K562 (cell line): ENCODE results near the gene PARP9.

ENCODE experiments used
- BCL6 ChIP-seq: fragments of 250-450 bp; sonication (Bioruptor Pico); IDR thresholded peaks from 2 replicates; pipeline ENCODE4 v1.4.0; 2020
- BCLAF1 ChIP-seq, 2 experiments: fragments of 450-650 bp in 1 of 2; IDR thresholded peaks; 2 replicates each; pipeline ENCODE4 v1.6.1; 2011 to 2017; ENCODE audit warnings: low read depth in 2 of 2, antibody characterized with exemption in 1 of 2, borderline replicate concordance in 1 of 2, low read length in 1 of 2, mild to moderate bottlenecking in 1 of 2, mixed read lengths in 1 of 2; ENCODE audit not compliant: control insufficient read depth in 1 of 2
- CTCF ChIP-seq, 3 experiments: IDR thresholded peaks in 2 of 3; conservative IDR thresholded peaks in 1 of 3; 2 replicates each; pipeline ENCODE4 v1.5.1; 2011 to 2012; ENCODE audit warnings: low read length in 3 of 3, mild to moderate bottlenecking in 3 of 3, control low read depth in 2 of 3, improper control_type of control experiment in 1 of 3, inconsistent platforms in 1 of 3, low read depth in 1 of 3, mixed read lengths in 1 of 3, moderate library complexity in 1 of 3; ENCODE audit not compliant: insufficient read depth in 2 of 3
- FUS ChIP-seq: fragments of 200-400 bp; formaldehyde crosslinking; optimal IDR thresholded peaks from 2 replicates; pipeline ENCODE3; 2017; ENCODE audit warnings: low read depth, low read length
- HDAC2 ChIP-seq: fragments of 450-650 bp; IDR thresholded peaks from 2 replicates; pipeline ENCODE4 v1.6.1; 2016; ENCODE audit warnings: mild to moderate bottlenecking
- HDGF ChIP-seq: fragments of 450-650 bp; IDR thresholded peaks from 2 replicates; pipeline ENCODE4 v1.6.1; 2016
- JUNB ChIP-seq: fragments of 450-650 bp; formaldehyde crosslinking; conservative IDR thresholded peaks from 2 replicates; pipeline ENCODE4 v1.4.0; 2020; ENCODE audit warnings: mild to moderate bottlenecking
- NR2C2 ChIP-seq, 2 experiments: fragments of 200-800 bp in 1 of 2; sonication (Bioruptor generic) in 1 of 2; sonication (generic) in 1 of 2; formaldehyde crosslinking in 1 of 2; IDR thresholded peaks; 2 replicates each; pipeline versions ENCODE4 v1.6.1 to v1.8.0; 2016 to 2022; ENCODE audit warnings: mild to moderate bottlenecking in 1 of 2, missing compliant biosample characterization in 1 of 2, missing genetic modification characterization in 1 of 2, missing genetic modification reagents in 1 of 2
- RFX1 ChIP-seq: fragments of 450-650 bp; IDR thresholded peaks from 2 replicates; pipeline ENCODE4 v1.6.1; 2016; ENCODE audit warnings: mild to moderate bottlenecking, moderate library complexity
- SMC3 ChIP-seq: conservative IDR thresholded peaks from 2 replicates; pipeline ENCODE4 v1.6.1; 2011; ENCODE audit warnings: low read depth, low read length, improper control_type of control experiment; ENCODE audit not compliant: insufficient read depth
- USF1 ChIP-seq: sonication (generic); formaldehyde crosslinking; IDR thresholded peaks from 2 replicates; pipeline ENCODE4 v1.9.0; 2022; ENCODE audit warnings: mild to moderate bottlenecking, missing genetic modification reagents
- YY1 ChIP-seq, 3 experiments: IDR thresholded peaks; 2 replicates each; pipeline ENCODE4 v1.6.1; 2011; ENCODE audit warnings: low read length in 2 of 3, mild to moderate bottlenecking in 2 of 3, moderate library complexity in 2 of 3, borderline replicate concordance in 1 of 3, control low read depth in 1 of 3, low read depth in 1 of 3; ENCODE audit not compliant: insufficient read depth in 3 of 3, insufficient replicate concordance in 2 of 3, control insufficient read depth in 1 of 3, insufficient read length in 1 of 3; ENCODE audit errors: extremely low read depth in 1 of 3
- ZNF197 ChIP-seq: fragments of 200-800 bp; sonication (Bioruptor generic); IDR thresholded peaks from 2 replicates; pipeline ENCODE4 v1.6.1; 2016; ENCODE audit warnings: low read depth, missing genetic modification characterization, missing compliant biosample characterization
- TF ChIP-seq, protein P1 (sequence below): sonication (generic); formaldehyde crosslinking; IDR thresholded peaks from 2 replicates; pipeline ENCODE4 v1.8.0; 2022; ENCODE audit warnings: missing genetic modification reagents, mild to moderate bottlenecking, borderline replicate concordance

GRCh38 chr3:122496508-122496907, 67.6 kb downstream of the PARP9 start:
- TF ChIP-seq ZNF197 (CRISPR knock-in tag) (no peak), CTCF (IDR thresholded peaks at IDR 0.05 in 2 of 3, conservative IDR thresholded peaks at IDR 0.05 in 1 of 3; ENCODE audit: insufficient read depth in 2 of 3, low read depth in 1 of 3, low read length in 3 of 3) (no peak), USF1 (CRISPR knock-in tag) (no peak), SMC3 (no peak), HDGF (no peak), HDAC2 (no peak), YY1 (IDR thresholded peaks at IDR 0.05; ENCODE audit: borderline replicate concordance in 1 of 3, control insufficient read depth in 1 of 3, extremely low read depth in 1 of 3, insufficient read depth in 3 of 3, insufficient read length in 1 of 3, insufficient replicate concordance in 2 of 3, low read depth in 1 of 3, low read length in 2 of 3) (no peak), NR2C2 (CRISPR knock-in tag; IDR thresholded peaks at IDR 0.05) (no peak), NR2C2 (tag; IDR thresholded peaks at IDR 0.05) (no peak), RFX1 (no peak), JUNB (no peak), BCLAF1 (IDR thresholded peaks at IDR 0.05; ENCODE audit: borderline replicate concordance in 1 of 2, control insufficient read depth in 1 of 2, low read depth in 2 of 2, low read length in 1 of 2) (no peak), BCL6 (CRISPR knock-in tag) (no peak), FUS (no peak)
- TF ChIP-seq, protein P1, sequence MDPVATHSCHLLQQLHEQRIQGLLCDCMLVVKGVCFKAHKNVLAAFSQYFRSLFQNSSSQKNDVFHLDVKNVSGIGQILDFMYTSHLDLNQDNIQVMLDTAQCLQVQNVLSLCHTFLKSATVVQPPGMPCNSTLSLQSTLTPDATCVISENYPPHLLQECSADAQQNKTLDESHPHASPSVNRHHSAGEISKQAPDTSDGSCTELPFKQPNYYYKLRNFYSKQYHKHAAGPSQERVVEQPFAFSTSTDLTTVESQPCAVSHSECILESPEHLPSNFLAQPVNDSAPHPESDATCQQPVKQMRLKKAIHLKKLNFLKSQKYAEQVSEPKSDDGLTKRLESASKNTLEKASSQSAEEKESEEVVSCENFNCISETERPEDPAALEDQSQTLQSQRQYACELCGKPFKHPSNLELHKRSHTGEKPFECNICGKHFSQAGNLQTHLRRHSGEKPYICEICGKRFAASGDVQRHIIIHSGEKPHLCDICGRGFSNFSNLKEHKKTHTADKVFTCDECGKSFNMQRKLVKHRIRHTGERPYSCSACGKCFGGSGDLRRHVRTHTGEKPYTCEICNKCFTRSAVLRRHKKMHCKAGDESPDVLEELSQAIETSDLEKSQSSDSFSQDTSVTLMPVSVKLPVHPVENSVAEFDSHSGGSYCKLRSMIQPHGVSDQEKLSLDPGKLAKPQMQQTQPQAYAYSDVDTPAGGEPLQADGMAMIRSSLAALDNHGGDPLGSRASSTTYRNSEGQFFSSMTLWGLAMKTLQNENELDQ: no peak
